Neuronal stem cell (in vitro differentiated cells): ENCODE data around the gene PI4KA.

Source experiments
- DNase-seq: peaks from one replicate; pipeline ENCODE4 v3.0.0-alpha.2; 2013; ENCODE audit warnings: low spot score
- H2AFZ ChIP-seq: one replicate; pipeline ENCODE4 v1.6.1; 2013; ENCODE audit warnings: mild to moderate bottlenecking, low read length, inconsistent platforms
- H2AK5ac ChIP-seq: 2 replicates; pipeline ENCODE4 v1.6.1; 2013; ENCODE audit warnings: low read depth, mild to moderate bottlenecking, inconsistent platforms, low read length, moderate library complexity, mixed read lengths
- H2BK120ac ChIP-seq: 2 replicates; pipeline ENCODE4 v1.6.1; 2013; ENCODE audit warnings: low read depth, mild to moderate bottlenecking, inconsistent platforms, low read length, moderate library complexity, mixed read lengths
- H2BK12ac ChIP-seq: one replicate; pipeline ENCODE4 v1.6.1; 2013; ENCODE audit warnings: low read length, inconsistent platforms
- H2BK15ac ChIP-seq: 2 replicates; pipeline ENCODE4 v1.6.1; 2013; ENCODE audit warnings: mild to moderate bottlenecking, low read length, inconsistent platforms, mixed read lengths
- H2BK5ac ChIP-seq: one replicate; pipeline ENCODE4 v1.6.1; 2013; ENCODE audit warnings: inconsistent platforms, mild to moderate bottlenecking, low read length, moderate library complexity
- H3K14ac ChIP-seq: one replicate; pipeline ENCODE4 v1.6.1; 2013; ENCODE audit warnings: low read length, inconsistent platforms
- H3K18ac ChIP-seq: 2 replicates; pipeline ENCODE4 v1.6.1; 2013; ENCODE audit warnings: low read length, inconsistent platforms
- H3K23ac ChIP-seq: 2 replicates; pipeline ENCODE4 v1.6.1; 2013; ENCODE audit warnings: low read depth, mild to moderate bottlenecking, mixed read lengths, low read length, inconsistent platforms; ENCODE audit not compliant: poor library complexity
- H3K27ac ChIP-seq: replicated peaks from 3 replicates; pipeline ENCODE4 v1.5.1; 2013; ENCODE audit warnings: low read length, inconsistent platforms
- H3K27me3 ChIP-seq, 3 experiments: 2 replicates each; pipeline ENCODE4 v1.6.1; 2013; ENCODE audit warnings: low read length in 3 of 3, mild to moderate bottlenecking in 2 of 3, inconsistent platforms in 1 of 3, low read depth in 1 of 3, mixed read lengths in 1 of 3, moderate library complexity in 1 of 3; ENCODE audit not compliant: control insufficient read depth in 3 of 3, insufficient read depth in 3 of 3
- H3K36me3 ChIP-seq, 2 donors: replicated peaks in 1 of 2; 2 replicates each; pipeline ENCODE4 v1.6.1; 2013; ENCODE audit warnings: low read length in 2 of 2; ENCODE audit not compliant: control insufficient read depth in 2 of 2, insufficient read depth in 2 of 2
- H3K4ac ChIP-seq: 2 replicates; pipeline ENCODE4 v1.6.1; 2013; ENCODE audit warnings: inconsistent platforms, mild to moderate bottlenecking, low read length, moderate library complexity
- H3K4me1 ChIP-seq, 2 donors: 1 replicate in 1 of 2; 2 replicates in 1 of 2; pipeline ENCODE4 v1.6.1; 2013; ENCODE audit warnings: low read length in 2 of 2, low read depth in 1 of 2; ENCODE audit not compliant: control insufficient read depth in 2 of 2, insufficient read depth in 1 of 2
- H3K4me2 ChIP-seq: one replicate; pipeline ENCODE4 v1.6.1; 2013; ENCODE audit warnings: mild to moderate bottlenecking, low read length, inconsistent platforms; ENCODE audit not compliant: insufficient read depth, poor library complexity, severe bottlenecking
- H3K4me3 ChIP-seq, 2 donors: 2 replicates each; pipeline ENCODE4 v1.5.1; 2013; ENCODE audit warnings: low read length in 2 of 2, mild to moderate bottlenecking in 2 of 2, inconsistent platforms in 1 of 2, moderate library complexity in 1 of 2
- H3K79me1 ChIP-seq: one replicate; pipeline ENCODE4 v1.6.1; 2013; ENCODE audit warnings: low read depth, mild to moderate bottlenecking, inconsistent platforms, low read length, moderate library complexity
- H3K9ac ChIP-seq: one replicate; pipeline ENCODE4 v1.6.1; 2013; ENCODE audit warnings: mild to moderate bottlenecking, low read depth, low read length, inconsistent platforms; ENCODE audit not compliant: poor library complexity
- H3K9me3 ChIP-seq, 2 donors: replicated peaks in 1 of 2; 2 replicates each; pipeline versions ENCODE3 to v1.6.1; 2013; ENCODE audit warnings: low read length in 2 of 2, mild to moderate bottlenecking in 2 of 2, inconsistent platforms in 1 of 2, low read depth in 1 of 2, mixed read lengths in 1 of 2, moderate library complexity in 1 of 2; ENCODE audit not compliant: control insufficient read depth in 2 of 2, insufficient read depth in 1 of 2
- H4K8ac ChIP-seq: one replicate; pipeline ENCODE4 v1.6.1; 2013; ENCODE audit warnings: low read depth, mild to moderate bottlenecking, inconsistent platforms, low read length, moderate library complexity
- H4K91ac ChIP-seq: one replicate; pipeline ENCODE4 v1.6.1; 2013; ENCODE audit warnings: low read length, low read depth, mild to moderate bottlenecking, inconsistent platforms; ENCODE audit not compliant: poor library complexity
- WGBS, 2 donors: extraction: QIAGEN DNeasy Blood & Tissue Kit; methylation state at CpG; one replicate each; pipeline ENCODE4 v1.1.7; 2013; ENCODE audit warnings: missing lambda C conversion rate in 2 of 2, mixed read lengths in 1 of 2; ENCODE audit not compliant: insufficient read length in 2 of 2, insufficient replicate concordance in 1 of 2; ENCODE audit errors: extremely low coverage in 2 of 2; 5-methylcytosine and 5-hydroxymethylcytosine counted together

The PI4KA gene

DNA sequence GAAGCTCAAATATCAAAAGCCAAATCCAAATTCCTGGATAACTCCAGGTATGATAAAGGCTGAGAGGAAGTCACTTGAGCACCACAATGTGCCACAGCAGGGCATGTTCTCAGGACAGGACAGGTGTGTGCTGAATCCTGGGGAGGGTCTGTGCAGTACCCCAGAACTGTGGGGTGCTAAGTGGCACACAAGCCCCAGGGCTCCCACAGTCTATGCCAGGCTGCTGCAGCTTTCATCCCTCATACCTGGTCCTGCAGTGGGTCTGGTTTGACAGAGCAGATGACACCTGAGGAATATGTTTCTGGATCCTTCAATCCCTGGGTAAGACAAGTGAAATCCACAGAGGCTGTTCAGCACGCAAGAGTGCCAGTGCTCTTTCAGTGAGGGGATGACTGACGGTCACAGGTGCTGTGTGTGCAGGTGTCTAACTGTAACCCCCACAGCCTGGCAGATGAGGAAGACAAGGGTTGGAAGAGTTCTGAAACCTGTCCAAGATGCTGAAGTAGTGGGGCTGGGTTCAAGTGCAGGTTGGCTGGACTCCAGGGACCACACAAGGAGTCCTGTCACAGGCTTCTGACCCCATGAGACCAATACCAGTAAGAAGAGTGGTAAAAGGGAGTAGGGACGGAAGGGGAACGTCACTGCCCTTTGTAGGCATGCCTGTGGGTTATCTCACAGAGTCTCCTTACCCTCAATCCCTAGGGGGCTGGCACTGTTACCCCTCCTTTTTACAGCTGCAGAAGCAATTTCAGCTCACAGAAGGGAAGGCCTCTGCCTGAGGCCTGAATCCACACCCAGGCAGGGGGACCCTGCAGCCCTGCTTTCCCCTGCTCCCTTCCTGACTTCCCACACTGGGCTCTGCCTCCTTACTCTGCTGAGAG lies 70.6 kb downstream of the PI4KA start:
- H3K23ac ChIP-seq, result peak overlapping the region; percentile 34
- no peaks in the 10 kb centered on the region for H3K4me1 ChIP-seq
- no peaks in the 10 kb centered on the region for H3K9me3 ChIP-seq
- H2BK15ac ChIP-seq, result no peak overlapping the region
- no peak overlapping the region for H2AK5ac ChIP-seq
- no peak overlapping the region for H2BK120ac ChIP-seq
- H3K27ac ChIP-seq, result no peak overlapping the region
- H3K27me3 ChIP-seq, result no peaks in the 10 kb centered on the region
- H3K4me2 ChIP-seq, result no peak overlapping the region
- H3K4ac ChIP-seq, result no peak overlapping the region
- H2AFZ ChIP-seq, result no peak overlapping the region
- no peak overlapping the region for H2BK12ac ChIP-seq
- H2BK5ac ChIP-seq, result no peak overlapping the region
- WGBS, 2 donors, result no CpG with 5 or more reads among the region's 4 CpGs
- no peak overlapping the region for H4K91ac ChIP-seq
- H4K8ac ChIP-seq, result no peak overlapping the region
- no peak overlapping the region for H3K14ac ChIP-seq
- peaks cover 17 to 78% of the 10 kb centered on the region in 2 donors for H3K36me3 ChIP-seq
- H3K4me3 ChIP-seq, result peak overlapping the region in 1 of 2 donors; percentile 33
- H3K9ac ChIP-seq, result no peak overlapping the region
- no peak overlapping the region for H3K18ac ChIP-seq
- DNase-seq, result no peak
- peaks cover 2% of the 10 kb centered on the region for H3K79me1 ChIP-seq

DNA sequence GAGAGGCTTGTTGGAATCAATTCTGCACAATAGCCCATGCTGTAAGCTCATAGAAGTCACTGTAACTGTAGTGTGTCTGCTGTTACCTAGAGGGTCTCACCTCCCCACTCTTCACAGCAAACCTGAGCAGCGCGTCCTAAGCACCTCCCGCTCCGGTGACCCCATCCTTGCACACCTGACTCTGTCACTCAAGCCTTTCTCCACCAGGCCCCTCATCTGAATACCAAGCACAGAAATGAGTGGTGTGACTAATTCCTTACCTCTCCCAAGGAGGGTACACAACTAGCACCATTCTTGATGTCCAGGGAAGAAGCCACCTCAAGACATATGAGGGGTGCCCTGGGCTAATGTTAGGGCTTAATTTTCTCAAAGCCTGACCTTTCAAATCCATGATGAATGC lies 71.4 kb downstream of the PI4KA start:
- no CpG with 5 or more reads among the region's 4 CpGs for WGBS, 2 donors

DNA sequence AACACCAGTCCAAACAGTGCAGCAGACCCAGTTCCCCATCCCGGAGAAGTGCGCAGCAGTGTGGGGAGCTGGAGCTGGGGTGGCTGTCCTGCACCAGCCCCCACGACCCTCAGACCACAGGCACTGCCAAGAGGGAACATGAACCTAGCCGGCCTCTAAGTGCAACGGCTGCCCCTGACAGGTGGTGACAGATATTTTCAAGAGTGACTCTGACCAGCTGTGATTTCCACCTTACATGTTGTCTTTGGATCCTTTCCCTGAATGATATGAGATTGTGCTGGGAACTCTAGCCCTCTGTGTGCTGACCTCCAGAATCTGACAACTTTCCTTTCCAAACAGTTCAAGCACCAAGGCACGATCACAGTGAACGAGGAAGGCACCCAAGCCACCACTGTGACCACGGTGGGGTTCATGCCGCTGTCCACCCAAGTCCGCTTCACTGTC lies 72.1 kb downstream of the PI4KA start:
- H3K36me3 ChIP-seq, result peaks cover 10 to 64% of the 10 kb centered on the region in 2 donors
- H3K18ac ChIP-seq, result no peak overlapping the region
- no peak overlapping the region for H4K91ac ChIP-seq
- no peak overlapping the region for H3K27ac ChIP-seq
- no peak overlapping the region for H3K9ac ChIP-seq
- H2AK5ac ChIP-seq, result no peak overlapping the region
- no peak overlapping the region for H3K4me2 ChIP-seq
- no peak overlapping the region for H3K4ac ChIP-seq
- WGBS, 2 donors, result no CpG with 5 or more reads among the region's 10 CpGs
- H3K4me3 ChIP-seq, result no peak overlapping the region
- H3K9me3 ChIP-seq, result no peaks in the 10 kb centered on the region
- H2AFZ ChIP-seq, result no peak overlapping the region
- no peak overlapping the region for H2BK15ac ChIP-seq
- H4K8ac ChIP-seq, result no peak overlapping the region
- H3K27me3 ChIP-seq, result no peaks in the 10 kb centered on the region
- H3K23ac ChIP-seq, result no peak overlapping the region
- no peak overlapping the region for H2BK5ac ChIP-seq
- no peak overlapping the region for H3K14ac ChIP-seq
- DNase-seq, result no peak
- H2BK120ac ChIP-seq, result no peak overlapping the region
- no peaks in the 10 kb centered on the region for H3K4me1 ChIP-seq
- H3K79me1 ChIP-seq, result peaks cover 2% of the 10 kb centered on the region
- H2BK12ac ChIP-seq, result no peak overlapping the region

More for the DNA sequence above, 71.4 kb downstream of the PI4KA start:
- Histone ChIP-seq H2AFZ (no peak overlapping the region), H4K8ac (no peak overlapping the region), H3K27me3 (no peaks in the 10 kb centered on the region), H3K23ac (no peak overlapping the region), H4K91ac (no peak overlapping the region), H2BK15ac (no peak overlapping the region), H3K9me3 (no peaks in the 10 kb centered on the region), H3K14ac (no peak overlapping the region), H2BK5ac (no peak overlapping the region), H3K4me3 (no peak overlapping the region), H2BK12ac (no peak overlapping the region), H3K4me1 (no peaks in the 10 kb centered on the region), H3K36me3 (peaks cover 12 to 70% of the 10 kb centered on the region in 2 donors), H3K4ac (no peak overlapping the region), H3K79me1 (peaks cover 2% of the 10 kb centered on the region), H3K27ac (no peak overlapping the region), H3K4me2 (no peak overlapping the region), H3K9ac (no peak overlapping the region), H3K18ac (no peak overlapping the region), H2AK5ac (no peak overlapping the region), H2BK120ac (no peak overlapping the region)
- no peak for DNase-seq

DNA sequence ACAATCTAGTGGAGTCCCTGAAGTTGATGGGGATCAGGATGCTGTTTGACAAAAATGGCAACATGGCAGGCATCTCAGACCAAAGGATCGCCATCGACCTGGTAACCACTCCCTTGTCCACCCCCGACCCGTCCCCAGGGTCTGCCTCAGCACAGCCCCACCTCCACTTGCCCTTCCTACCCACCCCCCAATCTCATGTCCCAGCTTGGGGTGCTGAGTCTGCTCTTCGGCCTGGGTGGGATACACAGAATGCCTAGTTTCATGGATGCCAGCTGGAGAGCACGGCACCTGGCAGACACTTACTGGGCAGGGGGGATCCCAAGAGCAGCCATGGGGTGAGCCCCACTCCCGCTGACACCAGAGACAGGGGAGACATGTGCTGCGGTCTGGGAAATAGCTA lies 72.6 kb downstream of the PI4KA start:
- Histone ChIP-seq H4K91ac (no peak overlapping the region), H3K27ac (no peak overlapping the region), H3K36me3 (peaks cover 10 to 59% of the 10 kb centered on the region in 2 donors), H2AK5ac (no peak overlapping the region), H2BK5ac (no peak overlapping the region), H2AFZ (no peak overlapping the region), H3K4me2 (no peak overlapping the region), H3K27me3 (no peaks in the 10 kb centered on the region), H2BK120ac (no peak overlapping the region), H3K14ac (no peak overlapping the region), H4K8ac (no peak overlapping the region), H2BK15ac (no peak overlapping the region), H3K79me1 (peaks cover 2% of the 10 kb centered on the region), H3K9ac (peak overlapping the region; percentile 12), H3K4me3 (no peak overlapping the region), H3K23ac (no peak overlapping the region), H3K9me3 (no peaks in the 10 kb centered on the region), H3K4me1 (no peaks in the 10 kb centered on the region), H3K4ac (no peak overlapping the region), H3K18ac (no peak overlapping the region), H2BK12ac (no peak overlapping the region)
- no CpG with 5 or more reads among the region's 8 CpGs for WGBS, 2 donors
- DNase-seq, result no peak
